MM.1S (cell line): ENCODE data around the gene CASZ1.

ENCODE experiments used
- DNase-seq: peaks from one replicate; pipeline ENCODE4 v3.0.0-alpha.2; 2015
- H2AFZ ChIP-seq: fragments of 300-600 bp; sonication (generic); 2 replicates; pipeline ENCODE4 v1.6.0; 2016; ENCODE audit warnings: antibody characterized with exemption, low read length
- H3F3A ChIP-seq: fragments of 300-600 bp; sonication (generic); 2 replicates; pipeline ENCODE4 v1.6.1; 2016; ENCODE audit warnings: mild to moderate bottlenecking, antibody characterized with exemption, low read length, moderate library complexity, mixed read lengths; ENCODE audit not compliant: insufficient read depth
- H3K27ac ChIP-seq: fragments of 300-600 bp; sonication (generic); 2 replicates; pipeline ENCODE4 v1.5.1; 2016; ENCODE audit warnings: mild to moderate bottlenecking, low read length
- H3K27me3 ChIP-seq: fragments of 300-600 bp; sonication (generic); replicated peaks from 2 replicates; pipeline ENCODE4 v1.6.0; 2016; ENCODE audit warnings: low read length; ENCODE audit not compliant: insufficient read depth
- H3K36me3 ChIP-seq: fragments of 300-600 bp; sonication (generic); replicated peaks from 2 replicates; pipeline ENCODE4 v1.6.1; 2016; ENCODE audit warnings: mild to moderate bottlenecking, low read length, mixed read lengths; ENCODE audit not compliant: insufficient read depth
- H3K4me1 ChIP-seq: fragments of 300-600 bp; sonication (generic); 2 replicates; pipeline ENCODE4 v1.6.1; 2016; ENCODE audit warnings: low read length, mixed read lengths
- H3K4me2 ChIP-seq: fragments of 300-600 bp; sonication (generic); 2 replicates; pipeline ENCODE4 v1.6.0; 2016; ENCODE audit warnings: low read depth, low read length
- H3K4me3 ChIP-seq: fragments of 300-600 bp; sonication (generic); 2 replicates; pipeline ENCODE4 v1.5.1; 2016; ENCODE audit warnings: low read length, mixed read lengths
- H3K79me2 ChIP-seq: fragments of 300-600 bp; sonication (generic); 2 replicates; pipeline ENCODE4 v1.6.1; 2016; ENCODE audit warnings: mixed run types, low read length, mixed read lengths
- H3K9ac ChIP-seq: fragments of 300-600 bp; sonication (generic); 2 replicates; pipeline ENCODE4 v1.6.1; 2016; ENCODE audit warnings: low read length, mixed read lengths
- H3K9me2 ChIP-seq: fragments of 300-600 bp; sonication (generic); replicated peaks from 2 replicates; pipeline ENCODE4 v1.6.1; 2016; ENCODE audit warnings: mild to moderate bottlenecking, low read length, mixed read lengths; ENCODE audit not compliant: insufficient read depth
- H3K9me3 ChIP-seq: fragments of 300-600 bp; sonication (generic); replicated peaks from 2 replicates; pipeline ENCODE4 v1.6.1; 2016; ENCODE audit warnings: mild to moderate bottlenecking, low read length, mixed read lengths; ENCODE audit not compliant: insufficient read depth
- H4K20me1 ChIP-seq: fragments of 300-600 bp; sonication (generic); 2 replicates; pipeline ENCODE4 v1.6.1; 2016; ENCODE audit warnings: mild to moderate bottlenecking, low read length, moderate library complexity, mixed read lengths; ENCODE audit not compliant: insufficient read depth
- CTCF ChIP-seq: fragments of 300-600 bp; sonication (generic); IDR thresholded peaks from 2 replicates; pipeline ENCODE4 v1.5.1; 2016; ENCODE audit warnings: antibody characterized with exemption, low read length, mixed read lengths
- EZH2 ChIP-seq: fragments of 300-600 bp; sonication (generic); optimal IDR thresholded peaks from 2 replicates; pipeline ENCODE3; 2017; ENCODE audit warnings: low read depth, mild to moderate bottlenecking, antibody characterized with exemption, low read length, mixed read lengths
- EZH2phosphoT487 ChIP-seq: fragments of 300-600 bp; sonication (generic); IDR thresholded peaks from 2 replicates; pipeline ENCODE4 v1.6.1; 2018; ENCODE audit warnings: antibody characterized with exemption, low read length

CASZ1 gene

DNA sequence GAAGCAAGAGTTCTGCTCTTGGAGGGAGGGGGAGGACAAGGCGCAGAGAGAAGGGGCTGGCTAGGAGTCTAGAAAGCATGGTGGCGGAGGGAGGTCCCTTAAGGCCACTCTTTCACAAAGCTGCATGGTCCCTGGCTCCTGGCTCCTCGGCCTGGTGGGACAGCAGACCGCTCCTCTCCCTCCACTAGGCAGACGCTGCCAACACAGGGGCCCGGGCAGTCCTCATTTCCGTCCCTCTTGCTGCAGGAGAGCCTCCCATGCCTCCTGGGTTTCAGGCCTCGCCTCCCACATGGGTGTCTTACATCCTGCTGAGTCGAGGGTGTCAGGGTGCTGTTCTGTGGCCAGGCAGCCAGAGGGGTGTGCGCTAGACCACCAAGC is 108.0 kb downstream of the CASZ1 start:
- Histone ChIP-seq H3K9me3 (no peaks in the 10 kb centered on the region), H3K4me1 (no peaks in the 10 kb centered on the region), H3K4me2 (no peak overlapping the region), H3K36me3 (no peaks in the 10 kb centered on the region), H3K9ac (no peak overlapping the region), H2AFZ (no peak overlapping the region), H3K9me2 (no peaks in the 10 kb centered on the region), H3K79me2 (no peaks in the 10 kb centered on the region), H3K27me3 (peaks cover 98% of the 10 kb centered on the region), H3K27ac (no peak overlapping the region), H3F3A (no peaks in the 10 kb centered on the region), H3K4me3 (no peak overlapping the region), H4K20me1 (peaks cover 4% of the 10 kb centered on the region; the same call in 1 of the 2 replicates)
- DNase-seq: no peak
- TF ChIP-seq CTCF (no peak), EZH2phosphoT487 (no peak), EZH2 (no peak)

GRCh38 chr1:10687782-10688408 is 108.6 kb downstream of the CASZ1 start:
- Histone ChIP-seq H3K4me2 (no peak overlapping the region), H3K4me1 (no peaks in the 10 kb centered on the region), H3K79me2 (no peaks in the 10 kb centered on the region), H3F3A (no peaks in the 10 kb centered on the region), H3K9me2 (no peaks in the 10 kb centered on the region), H3K36me3 (no peaks in the 10 kb centered on the region), H3K9me3 (no peaks in the 10 kb centered on the region), H3K27me3 (peaks cover 98% of the 10 kb centered on the region), H3K27ac (no peak overlapping the region), H3K4me3 (no peak overlapping the region), H4K20me1 (peaks cover 4% of the 10 kb centered on the region; the same call in 1 of the 2 replicates), H2AFZ (no peak overlapping the region), H3K9ac (no peak overlapping the region)
- no peak for TF ChIP-seq CTCF
- TF ChIP-seq EZH2phosphoT487: no peak
- TF ChIP-seq EZH2: no peak
- DNase-seq: no peak

- Histone ChIP-seq H3K27me3 (peaks cover 100% of the 10 kb centered on the region), H3K9ac (no peak overlapping the region), H3K9me3 (no peaks in the 10 kb centered on the region), H3K79me2 (no peaks in the 10 kb centered on the region), H3K36me3 (no peaks in the 10 kb centered on the region), H3K4me2 (no peak overlapping the region), H3K4me3 (no peak overlapping the region), H3K4me1 (no peaks in the 10 kb centered on the region), H3K27ac (no peak overlapping the region), H2AFZ (no peak overlapping the region), H3K9me2 (no peaks in the 10 kb centered on the region), H4K20me1 (no peaks in the 10 kb centered on the region), H3F3A (no peaks in the 10 kb centered on the region)
- no peak for TF ChIP-seq CTCF
- no peak for TF ChIP-seq EZH2
- TF ChIP-seq EZH2phosphoT487: no peak
- DNase-seq: no peak
These were observed 109.2 kb downstream of the CASZ1 start for GRCh38 chr1:10687251-10687651.
